K562 (cell line): ENCODE data around the gene ATP6V1G2. TPM values are rescaled to one million over a fixed set of nuclear protein-coding genes. Genes with fewer than 3 reads are reported as not detected.
A peak's percentile ranks its signal among the peaks of the same experiment; 100 is the strongest.

ENCODE experiments used
- ARID1B ChIP-seq: fragments of 450-650 bp; IDR thresholded peaks from 2 replicates; pipeline ENCODE4 v1.6.1; 2016; ENCODE audit warnings: antibody characterized with exemption, mild to moderate bottlenecking, inconsistent platforms
- ASH1L ChIP-seq: fragments of 450-650 bp; IDR thresholded peaks from 2 replicates; pipeline ENCODE4 v1.6.1; 2018; ENCODE audit warnings: borderline replicate concordance, mild to moderate bottlenecking, low read depth; ENCODE audit not compliant: partially characterized antibody
- ATF1 ChIP-seq, 2 experiments: fragments of 450-650 bp in 1 of 2; IDR thresholded peaks; 2 replicates each; pipeline ENCODE4 v1.6.1; 2016; ENCODE audit warnings: missing compliant biosample characterization in 1 of 2, missing genetic modification characterization in 1 of 2
- BDP1 ChIP-seq: IDR thresholded peaks from 3 replicates; pipeline ENCODE4 v1.6.1; 2011; ENCODE audit not compliant: insufficient read length, insufficient read depth
- BRF1 ChIP-seq: IDR thresholded peaks from 3 replicates; pipeline ENCODE4 v1.6.1; 2011; ENCODE audit warnings: borderline replicate concordance, mild to moderate bottlenecking; ENCODE audit not compliant: insufficient read length; ENCODE audit errors: extremely low read depth
- CXXC5 ChIP-seq: fragments of 250-450 bp; sonication (Bioruptor Pico); IDR thresholded peaks from 2 replicates; pipeline ENCODE4 v1.8.0; 2022; ENCODE audit warnings: inconsistent platforms, mild to moderate bottlenecking, moderate library complexity
- ELF1 ChIP-seq: fragments of 200-800 bp; sonication (Bioruptor generic); IDR thresholded peaks from 2 replicates; pipeline ENCODE4 v1.6.1; 2016; ENCODE audit warnings: missing genetic modification characterization, missing compliant biosample characterization
- GTF2F1 ChIP-seq: IDR thresholded peaks from 2 replicates; pipeline ENCODE4 v1.6.1; 2011; ENCODE audit warnings: low read depth, low read length, improper control_type of control experiment
- HES1 ChIP-seq: fragments of 450-650 bp; IDR thresholded peaks from 2 replicates; pipeline ENCODE4 v1.6.1; 2016; ENCODE audit warnings: low read depth, mild to moderate bottlenecking, moderate library complexity
- HMGN3 ChIP-seq: IDR thresholded peaks from 2 replicates; pipeline ENCODE4 v1.6.1; 2011; ENCODE audit warnings: borderline replicate concordance, low read depth, mild to moderate bottlenecking, mixed read lengths, low read length; ENCODE audit not compliant: insufficient read length; ENCODE audit errors: extremely low read depth
- HSF4 ChIP-seq: fragments of 250-450 bp; sonication (Bioruptor Pico); IDR thresholded peaks from 2 replicates; pipeline ENCODE4 v2.1.2; 2022; ENCODE audit warnings: mild to moderate bottlenecking, moderate library complexity, borderline replicate concordance
- JUN ChIP-seq, 2 experiments: sonication (generic) in 1 of 2; formaldehyde crosslinking in 1 of 2; IDR thresholded peaks; 2 replicates each; pipeline versions ENCODE4 v1.6.1 to v1.8.0; 2012 to 2022; ENCODE audit warnings: borderline replicate concordance in 2 of 2, mild to moderate bottlenecking in 2 of 2, improper control_type of control experiment in 1 of 2, low read depth in 1 of 2, low read length in 1 of 2, missing genetic modification reagents in 1 of 2
- KDM1A ChIP-seq, 2 experiments: fragments of 450-650 bp; IDR thresholded peaks; 2 replicates each; pipeline ENCODE4 v1.6.1; 2016; ENCODE audit warnings: mild to moderate bottlenecking in 2 of 2
- MAZ ChIP-seq, 2 experiments: fragments of 450-650 bp in 1 of 2; sonication (generic) in 1 of 2; formaldehyde crosslinking; IDR thresholded peaks in 1 of 2; conservative IDR thresholded peaks in 1 of 2; 2 replicates each; pipeline versions ENCODE4 v1.4.0 to v1.5.0; 2020; ENCODE audit warnings: mild to moderate bottlenecking in 1 of 2, missing genetic modification reagents in 1 of 2
- NFATC3 ChIP-seq: fragments of 450-650 bp; IDR thresholded peaks from 2 replicates; pipeline ENCODE4 v1.6.1; 2017; ENCODE audit warnings: mild to moderate bottlenecking
- PHTF2 ChIP-seq: fragments of 250-450 bp; sonication (Bioruptor Pico); IDR thresholded peaks from 2 replicates; pipeline ENCODE4 v1.5.0; 2021; ENCODE audit warnings: mild to moderate bottlenecking
- PYGO2 ChIP-seq: fragments of 450-650 bp; IDR thresholded peaks from 2 replicates; pipeline ENCODE4 v1.6.1; 2016; ENCODE audit warnings: mild to moderate bottlenecking, missing genetic modification characterization, moderate library complexity, missing compliant biosample characterization
- RBM14 ChIP-seq: fragments of 200-400 bp; formaldehyde crosslinking; IDR thresholded peaks from 2 replicates; pipeline ENCODE4 v1.6.1; 2018; ENCODE audit warnings: low read depth, mild to moderate bottlenecking, low read length, moderate library complexity, borderline replicate concordance; ENCODE audit not compliant: insufficient read depth
- SIN3B ChIP-seq: fragments of 450-650 bp; IDR thresholded peaks from 2 replicates; pipeline ENCODE4 v1.6.1; 2017; ENCODE audit warnings: low read depth, mild to moderate bottlenecking, moderate library complexity
- TAF1 ChIP-seq: IDR thresholded peaks from 2 replicates; pipeline ENCODE4 v1.6.1; 2011; ENCODE audit warnings: mild to moderate bottlenecking, low read length, moderate library complexity; ENCODE audit not compliant: insufficient read depth, control insufficient read depth, severe bottlenecking; ENCODE audit errors: extremely low read depth
- TBP ChIP-seq: optimal IDR thresholded peaks from 2 replicates; pipeline ENCODE3; 2011; ENCODE audit warnings: low read depth, low read length, improper control_type of control experiment
- polyA plus RNA-seq, 8 experiments: library from polyadenylated mRNA; depleted of rRNA in 4 of 8; stranded (reverse) in 5 of 8; unstranded in 3 of 8; fragments of >200 nt; fragmentation: Nextera tagmentation in 2 of 8; fragmentation: Illumina TruSeq in 1 of 8; extraction: Ambion mirVana in 2 of 8; extraction: Trizol in 1 of 8; gene quantifications; 2 replicates each; pipeline versions ENCODE4 v1.2.1 to v1.2.3, GENCODE V29; 2011 to 2014; ENCODE audit warnings: inconsistent platforms in 1 of 8, missing spikeins in 1 of 8
- total RNA-seq, 7 experiments: library from RNA; depleted of rRNA in 6 of 7; stranded (reverse); fragments of >200 nt in 6 of 7; fragmentation: Illumina TruSeq in 2 of 7; extraction: Trizol in 2 of 7; gene quantifications; 2 replicates each; pipeline versions ENCODE4 v1.2.1 to v1.2.3, GENCODE V29; 2011 to 2021; ENCODE audit warnings: low replicate concordance in 1 of 7
- TF ChIP-seq, protein P1 (sequence below): IDR thresholded peaks from 2 replicates; pipeline ENCODE4 v1.6.1; 2011; ENCODE audit not compliant: insufficient read length; ENCODE audit errors: extremely low read depth
- TF ChIP-seq, protein P2 (sequence below): IDR thresholded peaks from 2 replicates; pipeline ENCODE4 v1.6.1; 2011; ENCODE audit warnings: borderline replicate concordance, low read depth, mild to moderate bottlenecking, moderate library complexity, low read length; ENCODE audit not compliant: insufficient read depth, poor library complexity, severe bottlenecking

ATP6V1G2 gene
- total and polyA plus RNA-seq, 9 of the 15 experiments (the other 6 are each of a cell fraction or from before 2014, with no cell fraction given): 0.14 to 1.5 (median 0.33) TPM

DNA sequence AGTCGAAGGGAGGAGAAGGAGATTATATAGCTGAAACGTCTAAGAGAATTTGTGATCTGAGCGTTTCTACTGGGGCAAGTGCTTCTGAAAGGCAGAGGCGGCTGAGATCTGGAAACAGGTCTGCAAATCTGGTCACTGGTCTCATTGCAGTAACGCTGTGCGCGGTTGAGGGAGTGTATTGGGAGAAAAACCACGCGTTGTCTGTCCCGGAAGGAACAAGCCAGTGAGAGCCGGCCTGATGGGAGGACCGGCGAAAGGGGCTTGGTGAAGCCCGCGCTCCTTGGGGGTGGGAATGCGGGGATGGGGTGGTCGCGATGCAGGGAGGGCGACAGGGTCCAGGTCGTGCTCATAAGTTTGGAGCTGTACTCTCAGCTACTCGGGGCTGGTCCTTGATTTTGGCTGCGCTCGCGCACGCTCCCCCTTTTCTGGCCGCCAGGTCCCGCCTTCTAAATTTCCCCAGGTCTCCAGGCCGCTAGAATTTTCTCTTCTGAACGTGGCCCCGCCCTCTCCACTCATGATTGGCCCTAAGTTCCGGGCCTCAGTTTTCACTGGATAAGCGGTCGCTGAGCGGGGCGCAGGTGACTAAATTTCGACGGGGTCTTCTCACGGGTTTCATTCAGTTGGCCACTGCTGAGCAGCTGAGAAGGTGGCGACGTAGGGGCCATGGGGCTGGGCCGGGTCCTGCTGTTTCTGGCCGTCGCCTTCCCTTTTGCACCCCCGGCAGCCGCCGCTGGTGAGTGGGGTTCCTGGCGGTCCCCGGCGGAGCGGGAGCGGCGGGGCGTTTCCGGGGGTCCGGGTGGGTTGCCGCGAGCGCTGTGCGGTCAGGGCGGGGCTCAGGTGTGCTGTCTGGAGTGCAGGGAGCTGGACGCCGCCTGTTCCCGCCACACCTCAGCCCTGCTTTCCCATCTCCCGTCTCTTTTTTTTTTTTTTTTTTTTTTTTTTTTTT lies 48.6 kb downstream of the ATP6V1G2 start, which contains the start of gene MICB (continued):
- peak; percentile 66 for TF ChIP-seq TAF1
- no peak for TF ChIP-seq BDP1
- TF ChIP-seq ASH1L: peak; percentile 42
- TF ChIP-seq KDM1A (IDR thresholded peaks at IDR 0.05): peak; percentile 33 to 52; a peak in 3 of 4 replicates
- TF ChIP-seq TBP: peak; percentile 93
- no peak for TF ChIP-seq HSF4 (CRISPR knock-in tag)
- TF ChIP-seq HMGN3: peak; percentile 27
- TF ChIP-seq BRF1: no peak
- TF ChIP-seq ELF1: peak; percentile 49
- no peak for TF ChIP-seq ATF1 (CRISPR knock-in tag; IDR thresholded peaks at IDR 0.05)
- TF ChIP-seq ATF1 (tag; IDR thresholded peaks at IDR 0.05): 0 out of 2 replicates have a peak, but pooled peaks have one; percentile 17
- 0 out of 2 replicates have a peak, but pooled peaks have one; percentile 53 for TF ChIP-seq RBM14
- TF ChIP-seq HES1: no peak
- TF ChIP-seq MAZ (CRISPR knock-in tag; conservative IDR thresholded peaks at IDR 0.05 in 1 of 2, IDR thresholded peaks at IDR 0.05 in 1 of 2): peak in 1 of 2 experiments; percentile 20; a peak in 2 of 4 replicates
- peak; percentile 27; the same call in 1 of the 2 replicates for TF ChIP-seq PHTF2
- TF ChIP-seq SIN3B: no peak
- peak; percentile 61; the same call in 1 of the 2 replicates for TF ChIP-seq GTF2F1
- TF ChIP-seq, protein P1, sequence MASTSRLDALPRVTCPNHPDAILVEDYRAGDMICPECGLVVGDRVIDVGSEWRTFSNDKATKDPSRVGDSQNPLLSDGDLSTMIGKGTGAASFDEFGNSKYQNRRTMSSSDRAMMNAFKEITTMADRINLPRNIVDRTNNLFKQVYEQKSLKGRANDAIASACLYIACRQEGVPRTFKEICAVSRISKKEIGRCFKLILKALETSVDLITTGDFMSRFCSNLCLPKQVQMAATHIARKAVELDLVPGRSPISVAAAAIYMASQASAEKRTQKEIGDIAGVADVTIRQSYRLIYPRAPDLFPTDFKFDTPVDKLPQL: peak; percentile 34
- TF ChIP-seq, protein P2, sequence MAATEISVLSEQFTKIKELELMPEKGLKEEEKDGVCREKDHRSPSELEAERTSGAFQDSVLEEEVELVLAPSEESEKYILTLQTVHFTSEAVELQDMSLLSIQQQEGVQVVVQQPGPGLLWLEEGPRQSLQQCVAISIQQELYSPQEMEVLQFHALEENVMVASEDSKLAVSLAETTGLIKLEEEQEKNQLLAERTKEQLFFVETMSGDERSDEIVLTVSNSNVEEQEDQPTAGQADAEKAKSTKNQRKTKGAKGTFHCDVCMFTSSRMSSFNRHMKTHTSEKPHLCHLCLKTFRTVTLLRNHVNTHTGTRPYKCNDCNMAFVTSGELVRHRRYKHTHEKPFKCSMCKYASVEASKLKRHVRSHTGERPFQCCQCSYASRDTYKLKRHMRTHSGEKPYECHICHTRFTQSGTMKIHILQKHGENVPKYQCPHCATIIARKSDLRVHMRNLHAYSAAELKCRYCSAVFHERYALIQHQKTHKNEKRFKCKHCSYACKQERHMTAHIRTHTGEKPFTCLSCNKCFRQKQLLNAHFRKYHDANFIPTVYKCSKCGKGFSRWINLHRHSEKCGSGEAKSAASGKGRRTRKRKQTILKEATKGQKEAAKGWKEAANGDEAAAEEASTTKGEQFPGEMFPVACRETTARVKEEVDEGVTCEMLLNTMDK: no peak
- TF ChIP-seq CXXC5 (CRISPR knock-in tag): peak; percentile 54; the same call in 1 of the 2 replicates
- no peak for TF ChIP-seq ARID1B
- no peak for TF ChIP-seq JUN (IDR thresholded peaks at IDR 0.05; ENCODE audit: borderline replicate concordance, low read depth, low read length)
- no peak for TF ChIP-seq JUN (CRISPR knock-in tag; IDR thresholded peaks at IDR 0.05; ENCODE audit: borderline replicate concordance)
- TF ChIP-seq PYGO2: no peak
- no peak for TF ChIP-seq NFATC3
